NCI-H510A treated with DMSO at 0.1 percent for 48 hours (cell line): ENCODE results near the gene NELFA.
A peak's percentile ranks its signal among the peaks of the same experiment; 100 is the strongest.
"Not testable (repeated sequence)": the region's sequence is repeated elsewhere in the genome, so short reads cannot be mapped to it uniquely, and the experiment has no call there.

Source experiments
- DNase-seq: peaks from one replicate; lab custom pipeline; 2025; lab: John Stamatoyannopoulos, UW

Gene NELFA

GRCh38 chr4:2040391-2041238 lies 31.8 kb upstream of the NELFA start:
- DNase-seq: no peak

GRCh38 chr4:2036866-2037265 lies 28.1 kb upstream of the NELFA start:
- no peak for DNase-seq

GRCh38 chr4:2036327-2036726 lies 27.6 kb upstream of the NELFA start:
- DNase-seq: no peak

- not testable (repeated sequence) for DNase-seq
Observed at GRCh38 chr4:2031161-2031560, 22.4 kb upstream of the NELFA start.

- not testable (repeated sequence) for DNase-seq
Observed at GRCh38 chr4:2027120-2027519, 18.3 kb upstream of the NELFA start.

- no peak for DNase-seq
Observed at GRCh38 chr4:2025817-2026216, 17.0 kb upstream of the NELFA start.

GRCh38 chr4:2024683-2025082 lies 15.9 kb upstream of the NELFA start:
- no peak for DNase-seq

GRCh38 chr4:2021358-2022018 lies 12.7 kb upstream of the NELFA start:
- not testable (repeated sequence) for DNase-seq

- DNase-seq: no peak
Observed at GRCh38 chr4:2015008-2015407, 6.2 kb upstream of the NELFA start.

- no peak for DNase-seq
Observed at GRCh38 chr4:2011583-2011982, 2.8 kb upstream of the NELFA start.

- peak; percentile 22 for DNase-seq
Observed at GRCh38 chr4:2009651-2010233, 968 bp upstream of the NELFA start.

- DNase-seq: no peak
Observed at GRCh38 chr4:2008671-2008920, 178 bp downstream of the NELFA start.

- no peak for DNase-seq
Observed at GRCh38 chr4:2007804-2008670, 737 bp downstream of the NELFA start.

GRCh38 chr4:2006956-2007653 lies 1.7 kb downstream of the NELFA start:
- no peak for DNase-seq

- no peak for DNase-seq
Observed at GRCh38 chr4:2006367-2006766, 2.4 kb downstream of the NELFA start.

GRCh38 chr4:2003361-2003760 lies 5.4 kb downstream of the NELFA start:
- DNase-seq: not testable (repeated sequence)

- not testable (repeated sequence) for DNase-seq
Observed at GRCh38 chr4:1999308-1999707, 9.5 kb downstream of the NELFA start.

- DNase-seq: peak; percentile 11
Observed at GRCh38 chr4:1998296-1998695, 10.5 kb downstream of the NELFA start.

- DNase-seq: no peak
Observed at GRCh38 chr4:1997712-1998111, 11.1 kb downstream of the NELFA start.

- no peak for DNase-seq
Observed at GRCh38 chr4:1996866-1997611, 11.7 kb downstream of the NELFA start.

- DNase-seq: no peak
Observed at GRCh38 chr4:1994938-1995337, 13.8 kb downstream of the NELFA start.
